ENCODE measurements around the gene LIPM.

LIPM gene

DNA sequence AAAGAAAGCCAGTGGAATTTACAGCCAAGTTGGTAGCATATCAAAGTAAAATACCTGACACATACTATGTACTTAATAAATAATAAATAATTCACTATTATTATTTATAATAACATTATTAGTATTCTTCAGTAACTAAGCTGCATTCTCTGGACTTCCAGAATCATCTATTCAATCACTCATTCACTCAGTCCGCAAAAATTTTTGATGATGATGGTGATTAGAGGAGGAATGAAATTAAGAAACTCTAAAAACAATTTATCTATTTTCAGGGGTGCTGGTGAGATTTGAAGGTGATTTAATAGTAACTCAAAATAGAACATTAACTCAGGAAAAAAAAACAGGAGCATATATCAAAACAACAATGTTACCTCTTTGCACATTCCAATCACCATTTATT, 45.9 kb upstream of the LIPM start:
- Histone ChIP-seq H3K4me3 (replicated peaks; ENCODE audit: insufficient read depth, low read length) (no peak overlapping the region), H3K27ac (replicated peaks) (no peak overlapping the region), H3K27me3 (ENCODE audit: insufficient read depth, poor library complexity, severe bottlenecking) (no peaks in the 10 kb centered on the region)
- TF ChIP-seq GABPA (IDR thresholded peaks at IDR 0.05; ENCODE audit: low read depth), result no peak
- TF ChIP-seq, protein P1, sequence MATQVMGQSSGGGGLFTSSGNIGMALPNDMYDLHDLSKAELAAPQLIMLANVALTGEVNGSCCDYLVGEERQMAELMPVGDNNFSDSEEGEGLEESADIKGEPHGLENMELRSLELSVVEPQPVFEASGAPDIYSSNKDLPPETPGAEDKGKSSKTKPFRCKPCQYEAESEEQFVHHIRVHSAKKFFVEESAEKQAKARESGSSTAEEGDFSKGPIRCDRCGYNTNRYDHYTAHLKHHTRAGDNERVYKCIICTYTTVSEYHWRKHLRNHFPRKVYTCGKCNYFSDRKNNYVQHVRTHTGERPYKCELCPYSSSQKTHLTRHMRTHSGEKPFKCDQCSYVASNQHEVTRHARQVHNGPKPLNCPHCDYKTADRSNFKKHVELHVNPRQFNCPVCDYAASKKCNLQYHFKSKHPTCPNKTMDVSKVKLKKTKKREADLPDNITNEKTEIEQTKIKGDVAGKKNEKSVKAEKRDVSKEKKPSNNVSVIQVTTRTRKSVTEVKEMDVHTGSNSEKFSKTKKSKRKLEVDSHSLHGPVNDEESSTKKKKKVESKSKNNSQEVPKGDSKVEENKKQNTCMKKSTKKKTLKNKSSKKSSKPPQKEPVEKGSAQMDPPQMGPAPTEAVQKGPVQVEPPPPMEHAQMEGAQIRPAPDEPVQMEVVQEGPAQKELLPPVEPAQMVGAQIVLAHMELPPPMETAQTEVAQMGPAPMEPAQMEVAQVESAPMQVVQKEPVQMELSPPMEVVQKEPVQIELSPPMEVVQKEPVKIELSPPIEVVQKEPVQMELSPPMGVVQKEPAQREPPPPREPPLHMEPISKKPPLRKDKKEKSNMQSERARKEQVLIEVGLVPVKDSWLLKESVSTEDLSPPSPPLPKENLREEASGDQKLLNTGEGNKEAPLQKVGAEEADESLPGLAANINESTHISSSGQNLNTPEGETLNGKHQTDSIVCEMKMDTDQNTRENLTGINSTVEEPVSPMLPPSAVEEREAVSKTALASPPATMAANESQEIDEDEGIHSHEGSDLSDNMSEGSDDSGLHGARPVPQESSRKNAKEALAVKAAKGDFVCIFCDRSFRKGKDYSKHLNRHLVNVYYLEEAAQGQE (IDR thresholded peaks at IDR 0.05; ENCODE audit: insufficient replicate concordance, low read depth), result no peak
- TF ChIP-seq POLR2AphosphoS5 (IDR thresholded peaks at IDR 0.05; ENCODE audit: low read depth), result no peak
- no peak for TF ChIP-seq SPI1 (IDR thresholded peaks at IDR 0.05; ENCODE audit: borderline replicate concordance, low read depth)
- TF ChIP-seq, protein P2, sequence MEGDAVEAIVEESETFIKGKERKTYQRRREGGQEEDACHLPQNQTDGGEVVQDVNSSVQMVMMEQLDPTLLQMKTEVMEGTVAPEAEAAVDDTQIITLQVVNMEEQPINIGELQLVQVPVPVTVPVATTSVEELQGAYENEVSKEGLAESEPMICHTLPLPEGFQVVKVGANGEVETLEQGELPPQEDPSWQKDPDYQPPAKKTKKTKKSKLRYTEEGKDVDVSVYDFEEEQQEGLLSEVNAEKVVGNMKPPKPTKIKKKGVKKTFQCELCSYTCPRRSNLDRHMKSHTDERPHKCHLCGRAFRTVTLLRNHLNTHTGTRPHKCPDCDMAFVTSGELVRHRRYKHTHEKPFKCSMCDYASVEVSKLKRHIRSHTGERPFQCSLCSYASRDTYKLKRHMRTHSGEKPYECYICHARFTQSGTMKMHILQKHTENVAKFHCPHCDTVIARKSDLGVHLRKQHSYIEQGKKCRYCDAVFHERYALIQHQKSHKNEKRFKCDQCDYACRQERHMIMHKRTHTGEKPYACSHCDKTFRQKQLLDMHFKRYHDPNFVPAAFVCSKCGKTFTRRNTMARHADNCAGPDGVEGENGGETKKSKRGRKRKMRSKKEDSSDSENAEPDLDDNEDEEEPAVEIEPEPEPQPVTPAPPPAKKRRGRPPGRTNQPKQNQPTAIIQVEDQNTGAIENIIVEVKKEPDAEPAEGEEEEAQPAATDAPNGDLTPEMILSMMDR (IDR thresholded peaks at IDR 0.05; ENCODE audit: insufficient read depth, low read length), result no peak
- DNase-seq (ENCODE audit: low read depth in 1 of 2, low spot score in 1 of 2), result no peak

DNA sequence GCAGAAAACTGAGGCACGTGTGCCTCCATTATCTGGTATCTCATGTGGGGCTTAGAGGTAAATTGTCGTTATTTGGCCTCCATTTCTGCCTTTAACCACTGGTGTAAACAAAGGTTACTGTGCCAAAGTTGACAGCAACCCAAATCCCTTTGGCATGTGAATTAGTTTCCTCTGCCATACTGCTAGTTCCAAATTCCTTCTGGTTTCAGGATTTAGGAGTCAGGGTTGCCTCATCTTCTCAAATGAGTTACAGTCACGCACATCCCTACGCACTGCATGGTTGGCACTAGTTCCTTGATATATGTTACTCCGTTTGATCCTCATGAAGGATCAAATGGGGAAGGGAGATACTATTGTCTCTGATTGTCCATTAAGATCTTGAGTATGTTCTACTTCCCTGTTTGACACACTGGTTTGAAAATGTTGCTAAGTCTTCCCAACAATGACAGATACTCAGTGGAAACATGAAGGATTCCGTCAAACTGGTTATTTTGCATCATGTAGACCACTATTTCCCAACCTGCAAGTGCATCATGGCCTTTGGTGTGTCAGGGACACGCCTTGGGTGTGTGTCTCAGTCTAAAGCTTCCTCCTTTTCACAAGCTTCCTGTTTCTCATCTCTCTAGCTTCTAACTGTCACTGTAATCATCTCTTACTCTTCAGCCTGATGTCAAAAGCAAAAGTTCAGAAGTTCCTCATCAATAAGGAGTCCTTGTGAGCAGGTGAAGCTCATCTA, 43.0 kb upstream of the LIPM start, which contains the start of gene LIPN:
LIPN (plus strand) TSS at position 655 of the 736 bp plus-strand sequence. CDS start 1,386 bp downstream, outside the sequence.
- no peaks in the 10 kb centered on the region for H3K27me3 ChIP-seq (ENCODE audit: insufficient read depth, poor library complexity, severe bottlenecking)
- peak; percentile 70 to 93 for DNase-seq (ENCODE audit: low read depth in 1 of 2, low spot score in 1 of 2)
- TF ChIP-seq GABPA (IDR thresholded peaks at IDR 0.05; ENCODE audit: low read depth), result peak; percentile 88
- peak; percentile 29; the same call in 1 of the 2 replicates for TF ChIP-seq SPI1 (IDR thresholded peaks at IDR 0.05; ENCODE audit: borderline replicate concordance, low read depth)
- TF ChIP-seq POLR2AphosphoS5 (IDR thresholded peaks at IDR 0.05; ENCODE audit: low read depth), result peak; percentile 72; the same call in 1 of the 2 replicates
- TF ChIP-seq, protein P1 (IDR thresholded peaks at IDR 0.05; ENCODE audit: insufficient replicate concordance, low read depth), result no peak

DNA sequence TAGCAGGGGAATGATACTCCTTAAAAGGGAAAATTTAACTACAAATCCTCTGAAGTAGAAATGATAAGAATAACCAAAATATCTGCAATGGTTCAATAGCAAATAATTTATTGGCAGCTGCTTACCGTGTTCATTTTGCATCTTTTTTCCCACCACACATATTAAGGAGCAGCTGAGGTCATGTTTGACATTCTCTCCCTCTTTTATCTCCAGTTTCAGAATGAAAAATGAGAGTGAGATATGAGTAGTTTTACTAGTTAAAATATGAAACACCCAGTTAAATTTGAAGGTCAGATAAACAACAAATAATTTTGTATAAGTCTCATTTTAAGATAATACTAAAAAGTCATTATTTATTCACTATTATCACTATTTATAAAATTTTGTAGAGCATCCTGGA, 39.6 kb upstream of the LIPM start:
- H3K4me3 ChIP-seq (replicated peaks; ENCODE audit: insufficient read depth, low read length), result no peak overlapping the region
- no peaks in the 10 kb centered on the region for H3K27me3 ChIP-seq (ENCODE audit: insufficient read depth, poor library complexity, severe bottlenecking)
- no peak for DNase-seq (ENCODE audit: low read depth in 1 of 2, low spot score in 1 of 2)
- TF ChIP-seq, protein P1 (IDR thresholded peaks at IDR 0.05; ENCODE audit: insufficient replicate concordance, low read depth), result no peak
- no peak for TF ChIP-seq SPI1 (IDR thresholded peaks at IDR 0.05; ENCODE audit: borderline replicate concordance, low read depth)
- TF ChIP-seq, protein P2 (IDR thresholded peaks at IDR 0.05; ENCODE audit: insufficient read depth, low read length), result no peak
- TF ChIP-seq POLR2AphosphoS5 (IDR thresholded peaks at IDR 0.05; ENCODE audit: low read depth), result no peak
- TF ChIP-seq GABPA (IDR thresholded peaks at IDR 0.05; ENCODE audit: low read depth), result no peak
- H3K27ac ChIP-seq (replicated peaks), result no peak overlapping the region

More for the DNA sequence above, 43.0 kb upstream of the LIPM start, which contains the start of gene LIPN:
- H3K27ac ChIP-seq (replicated peaks), result peak within 1 kb of the TSS; percentile 55
- H3K4me3 ChIP-seq (replicated peaks; ENCODE audit: insufficient read depth, low read length), result no peak within 1 kb of the TSS
